HG03139 (cell line): ENCODE measurements around the gene SIPA1L3.

Experiments
- ATAC-seq: cut with Tn5 transposase; IDR thresholded peaks from one replicate; pipeline ENCODE4 v1.9.1; 2021; ENCODE audit not compliant: unreplicated experiment

SIPA1L3 gene

GRCh38 chr19:38206006-38206745, 299.2 kb downstream of the SIPA1L3 start:
- no peak for ATAC-seq

- no peak for ATAC-seq
Observed at GRCh38 chr19:38206928-38207327, 299.9 kb downstream of the SIPA1L3 start.

- no peak for ATAC-seq
Observed at GRCh38 chr19:38207543-38207942, 300.5 kb downstream of the SIPA1L3 start.

- no peak for ATAC-seq
Observed at GRCh38 chr19:38208571-38208970, 301.6 kb downstream of the SIPA1L3 start.

GRCh38 chr19:38209152-38209551, 302.1 kb downstream of the SIPA1L3 start:
- ATAC-seq, result no peak

- ATAC-seq, result no peak
Observed at GRCh38 chr19:38209671-38210457, 302.9 kb downstream of the SIPA1L3 start.

GRCh38 chr19:38210458-38210987, 303.5 kb downstream of the SIPA1L3 start:
- no peak for ATAC-seq

- ATAC-seq, result no peak
Observed at GRCh38 chr19:38211151-38211591, 304.2 kb downstream of the SIPA1L3 start.

- ATAC-seq, result no peak
Observed at GRCh38 chr19:38211766-38212165, 304.8 kb downstream of the SIPA1L3 start.

GRCh38 chr19:38213469-38213868, 306.5 kb downstream of the SIPA1L3 start:
- no peak for ATAC-seq

GRCh38 chr19:38213911-38214625, 307.1 kb downstream of the SIPA1L3 start:
- ATAC-seq, result no peak

GRCh38 chr19:38216785-38217641, 310.0 kb downstream of the SIPA1L3 start:
- ATAC-seq, result no peak

GRCh38 chr19:38218204-38218603, 311.2 kb downstream of the SIPA1L3 start:
- no peak for ATAC-seq

GRCh38 chr19:38219221-38219620, 312.2 kb downstream of the SIPA1L3 start:
- no peak for ATAC-seq

- ATAC-seq, result no peak
Observed at GRCh38 chr19:38221421-38221820, 314.4 kb downstream of the SIPA1L3 start.

- ATAC-seq, result no peak
Observed at GRCh38 chr19:38221919-38222830, 315.2 kb downstream of the SIPA1L3 start.

- no peak for ATAC-seq
Observed at GRCh38 chr19:38223119-38223523, 316.1 kb downstream of the SIPA1L3 start.

GRCh38 chr19:38223617-38224013, 316.6 kb downstream of the SIPA1L3 start:
- ATAC-seq, result no peak
